Gastroesophageal sphincter (tissue), 4 donors: ENCODE measurements around the gene ZNF491. TPM values are rescaled to one million over a fixed set of nuclear protein-coding genes. Genes with fewer than 3 reads are reported as not detected.

ENCODE experiments used
- ATAC-seq: fragments of 150-250 bp; one replicate; pipeline ENCODE4 v1.9.1; 2016; ENCODE audit warnings: mild to moderate bottlenecking, moderate library complexity
- H3K27ac ChIP-seq, 4 donors: fragments of 200-600 bp; sonication (generic) in 3 of 4; 1 replicate in 3 of 4; 2 replicates in 1 of 4; pipeline ENCODE4 v1.5.1; 2016 to 2019
- H3K27me3 ChIP-seq: fragments of 200-600 bp; sonication (generic); one replicate; pipeline ENCODE4 v1.5.1; 2019
- H3K36me3 ChIP-seq, 2 donors: fragments of 200-600 bp; sonication (generic); one replicate each; pipeline ENCODE4 v1.5.1; 2019; ENCODE audit warnings: control low read depth in 1 of 2
- H3K4me1 ChIP-seq, 3 donors: fragments of 200-600 bp; sonication (generic); 1 replicate in 2 of 3; 2 replicates in 1 of 3; pipeline ENCODE4 v1.5.1; 2016 to 2019; ENCODE audit warnings: control low read depth in 2 of 3
- H3K4me3 ChIP-seq, 2 donors: fragments of 200-600 bp; sonication (generic); one replicate each; pipeline ENCODE4 v1.5.1; 2019; ENCODE audit warnings: mild to moderate bottlenecking in 1 of 2, moderate library complexity in 1 of 2
- H3K9me3 ChIP-seq, 3 donors: fragments of 200-600 bp; sonication (generic); one replicate each; pipeline ENCODE4 v1.5.1; 2017 to 2019; ENCODE audit warnings: control low read depth in 2 of 3
- CTCF ChIP-seq, 4 experiments: fragments of 200-600 bp in 2 of 4; fragments of 450-650 bp in 2 of 4; sonication (generic) in 1 of 4; IDR thresholded peaks; one replicate each; pipeline ENCODE4 v1.5.1; 2017 to 2019; ENCODE audit warnings: antibody characterized with exemption in 4 of 4, mild to moderate bottlenecking in 2 of 4, moderate library complexity in 2 of 4
- EP300 ChIP-seq: sonication (generic); formaldehyde crosslinking; IDR thresholded peaks from one replicate; pipeline ENCODE4 v1.6.1; 2017; ENCODE audit warnings: antibody characterized with exemption, mild to moderate bottlenecking
- POLR2A ChIP-seq, 2 donors: fragments of 450-650 bp; IDR thresholded peaks; one replicate each; pipeline ENCODE4 v1.6.1; 2017; ENCODE audit warnings: antibody characterized with exemption in 2 of 2, mild to moderate bottlenecking in 2 of 2, moderate library complexity in 1 of 2
- POLR2AphosphoS5 ChIP-seq: sonication (generic); formaldehyde crosslinking; IDR thresholded peaks from one replicate; pipeline ENCODE4 v1.6.1; 2017; ENCODE audit warnings: antibody characterized with exemption
- WGBS, 2 donors: methylation state at CpG; one replicate each; pipeline ENCODE4 v1.1.5; 2018; ENCODE audit warnings: low coverage in 1 of 2; 5-methylcytosine and 5-hydroxymethylcytosine counted together
- total RNA-seq, 4 donors: library from RNA; depleted of rRNA; stranded (reverse); fragments of >200 nt; gene quantifications; one replicate each; pipeline ENCODE4 v1.1.0, GENCODE V29; 2016

The ZNF491 gene
- total RNA-seq, 4 donors from 2014 or later, result 1.8 to 3.7 (median 3.1) TPM

- H3K27me3 ChIP-seq, result no peaks in the 10 kb centered on the region
- no peak overlapping the region for H3K27ac ChIP-seq
- 78 to 81% methylated on average over 3 of the region's 3 CpGs for WGBS, 2 donors
- no peak for ATAC-seq
- H3K9me3 ChIP-seq, result peaks cover 0 to 61% (median 0%) of the 10 kb centered on the region in 3 donors
- H3K4me3 ChIP-seq, result no peak overlapping the region
- no peaks in the 10 kb centered on the region for H3K4me1 ChIP-seq
- peaks cover 0 to 16% of the 10 kb centered on the region in 2 donors for H3K36me3 ChIP-seq
- TF ChIP-seq EP300 (no peak), CTCF (IDR thresholded peaks at IDR 0.05) (no peak), POLR2A (IDR thresholded peaks at IDR 0.05) (no peak), POLR2AphosphoS5 (no peak)
Measured at GRCh38 chr19:11787536-11787935, 10.8 kb upstream of the ZNF491 start.

- Histone ChIP-seq H3K36me3 (no peaks in the 10 kb centered on the region), H3K27ac (no peak overlapping the region), H3K4me3 (no peak overlapping the region), H3K27me3 (no peaks in the 10 kb centered on the region), H3K4me1 (peaks cover 0 to 10% (median 5%) of the 10 kb centered on the region in 3 donors), H3K9me3 (peaks cover 0 to 18% (median 0%) of the 10 kb centered on the region in 3 donors)
- no peak for ATAC-seq
- no peak for TF ChIP-seq POLR2AphosphoS5
- no peak for TF ChIP-seq CTCF (IDR thresholded peaks at IDR 0.05)
Measured at GRCh38 chr19:11792942-11793341, 5.4 kb upstream of the ZNF491 start.

- Histone ChIP-seq H3K4me3 (peak overlapping the region in 1 of 2 donors; percentile 64), H3K27ac (peak overlapping the region in 3 of 4 donors; percentile 86 to 91 (median 87)), H3K9me3 (no peaks in the 10 kb centered on the region), H3K4me1 (peaks cover 0 to 27% (median 8%) of the 10 kb centered on the region in 3 donors), H3K27me3 (no peaks in the 10 kb centered on the region), H3K36me3 (no peaks in the 10 kb centered on the region)
- TF ChIP-seq CTCF (IDR thresholded peaks at IDR 0.05) (peak; percentile 82 to 94 (median 85)), EP300 (no peak), POLR2AphosphoS5 (peak; percentile 73), POLR2A (IDR thresholded peaks at IDR 0.05) (no peak)
- WGBS, 2 donors, result 0% methylated on average over 4 to 5 of the region's 8 CpGs
- peak; percentile 85 for ATAC-seq
Measured at GRCh38 chr19:11797491-11797890, 832 bp upstream of the ZNF491 start.

GRCh38 chr19:11806354-11807098 lies 8.2 kb downstream of the ZNF491 start:
- H3K9me3 ChIP-seq, result peaks cover 0 to 29% (median 3%) of the 10 kb centered on the region in 3 donors
- H3K4me3 ChIP-seq, result no peak overlapping the region
- H3K27me3 ChIP-seq, result no peaks in the 10 kb centered on the region
- 84 to 90% methylated on average over 11 of the region's 11 CpGs for WGBS, 2 donors
- no peaks in the 10 kb centered on the region for H3K4me1 ChIP-seq
- no peak overlapping the region for H3K27ac ChIP-seq
- no peak for TF ChIP-seq POLR2AphosphoS5
- TF ChIP-seq POLR2A (IDR thresholded peaks at IDR 0.05), result no peak
- no peak for TF ChIP-seq EP300
- TF ChIP-seq CTCF (IDR thresholded peaks at IDR 0.05), result no peak
- ATAC-seq, result no peak
- H3K36me3 ChIP-seq, result peaks cover 0 to 36% of the 10 kb centered on the region in 2 donors

- Histone ChIP-seq H3K4me1 (no peaks in the 10 kb centered on the region), H3K27ac (no peak overlapping the region)
Measured at GRCh38 chr19:11807099-11807380, 8.7 kb downstream of the ZNF491 start.

More at GRCh38 chr19:11807099-11807380, 8.7 kb downstream of the ZNF491 start:
- 80 to 85% methylated on average over 2 of the region's 2 CpGs for WGBS, 2 donors
- no peak for ATAC-seq
- Histone ChIP-seq H3K36me3 (peaks cover 0 to 36% of the 10 kb centered on the region in 2 donors), H3K4me3 (no peak overlapping the region), H3K9me3 (peaks cover 0 to 29% (median 3%) of the 10 kb centered on the region in 3 donors), H3K27me3 (no peaks in the 10 kb centered on the region)
- TF ChIP-seq POLR2A (IDR thresholded peaks at IDR 0.05) (no peak), POLR2AphosphoS5 (no peak), EP300 (no peak), CTCF (IDR thresholded peaks at IDR 0.05) (no peak)
